A549 (cell line): ENCODE measurements around the gene OR2T3.
"Not testable (repeated sequence)": the region's sequence is repeated elsewhere in the genome, so short reads cannot be mapped to it uniquely, and the experiment has no call there.

Experiments
- FOSL2 ChIP-seq, 2 experiments: fragments of 450-650 bp in 1 of 2; fragments of >200 bp in 1 of 2; sonication (Bioruptor Twin) in 1 of 2; formaldehyde crosslinking; IDR thresholded peaks; 2 replicates each; pipeline versions ENCODE4 v1.5.0 to v1.6.1; 2016 to 2020; ENCODE audit warnings: mild to moderate bottlenecking in 1 of 2, moderate library complexity in 1 of 2
- PHF8 ChIP-seq: fragments of 200-600 bp; sonication (generic); IDR thresholded peaks from 2 replicates; pipeline ENCODE4 v1.6.1; 2016; ENCODE audit warnings: low read depth, mild to moderate bottlenecking, antibody characterized with exemption, moderate library complexity, borderline replicate concordance
- POLR2A ChIP-seq: IDR thresholded peaks from 2 replicates; pipeline ENCODE4 v1.6.1; 2012; ENCODE audit warnings: mild to moderate bottlenecking, low read length
- TF ChIP-seq, protein P1 (sequence below): fragments of 150-350 bp; IDR thresholded peaks from 2 replicates; pipeline ENCODE4 v1.6.1; 2014; ENCODE audit warnings: low read depth, mild to moderate bottlenecking, low read length
- TF ChIP-seq, protein P2 (sequence below): fragments of >200 bp; sonication (Bioruptor Twin); formaldehyde crosslinking; IDR thresholded peaks from 3 replicates; pipeline ENCODE4 v1.5.1; 2016

DNA sequence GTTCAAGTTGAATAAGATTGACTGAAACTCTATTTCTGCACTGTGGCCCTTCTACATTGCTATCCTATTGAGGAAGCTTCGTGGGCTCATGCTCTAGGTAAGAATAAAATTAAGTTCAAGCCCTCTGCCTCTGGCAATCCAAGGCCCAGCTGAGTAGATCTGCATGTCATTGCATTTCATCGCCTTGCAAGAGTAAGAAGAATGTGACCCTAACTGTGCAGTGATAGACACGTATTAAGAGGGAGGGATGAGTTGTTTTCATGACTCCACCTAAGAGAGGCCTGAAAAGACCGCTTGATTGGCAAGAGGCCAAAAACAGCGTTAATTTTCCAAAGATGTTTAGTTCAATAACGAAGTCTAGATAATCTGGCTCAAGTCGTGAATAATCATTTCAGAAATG is 14.0 kb upstream of the OR2T3 start:
- TF ChIP-seq, protein P1, sequence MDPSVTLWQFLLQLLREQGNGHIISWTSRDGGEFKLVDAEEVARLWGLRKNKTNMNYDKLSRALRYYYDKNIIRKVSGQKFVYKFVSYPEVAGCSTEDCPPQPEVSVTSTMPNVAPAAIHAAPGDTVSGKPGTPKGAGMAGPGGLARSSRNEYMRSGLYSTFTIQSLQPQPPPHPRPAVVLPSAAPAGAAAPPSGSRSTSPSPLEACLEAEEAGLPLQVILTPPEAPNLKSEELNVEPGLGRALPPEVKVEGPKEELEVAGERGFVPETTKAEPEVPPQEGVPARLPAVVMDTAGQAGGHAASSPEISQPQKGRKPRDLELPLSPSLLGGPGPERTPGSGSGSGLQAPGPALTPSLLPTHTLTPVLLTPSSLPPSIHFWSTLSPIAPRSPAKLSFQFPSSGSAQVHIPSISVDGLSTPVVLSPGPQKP = not testable (repeated sequence)
- not testable (repeated sequence) for TF ChIP-seq PHF8; FOSL2 (IDR thresholded peaks at IDR 0.05); FOSL2 (CRISPR knock-in tag; IDR thresholded peaks at IDR 0.05); POLR2A
- TF ChIP-seq, protein P2, sequence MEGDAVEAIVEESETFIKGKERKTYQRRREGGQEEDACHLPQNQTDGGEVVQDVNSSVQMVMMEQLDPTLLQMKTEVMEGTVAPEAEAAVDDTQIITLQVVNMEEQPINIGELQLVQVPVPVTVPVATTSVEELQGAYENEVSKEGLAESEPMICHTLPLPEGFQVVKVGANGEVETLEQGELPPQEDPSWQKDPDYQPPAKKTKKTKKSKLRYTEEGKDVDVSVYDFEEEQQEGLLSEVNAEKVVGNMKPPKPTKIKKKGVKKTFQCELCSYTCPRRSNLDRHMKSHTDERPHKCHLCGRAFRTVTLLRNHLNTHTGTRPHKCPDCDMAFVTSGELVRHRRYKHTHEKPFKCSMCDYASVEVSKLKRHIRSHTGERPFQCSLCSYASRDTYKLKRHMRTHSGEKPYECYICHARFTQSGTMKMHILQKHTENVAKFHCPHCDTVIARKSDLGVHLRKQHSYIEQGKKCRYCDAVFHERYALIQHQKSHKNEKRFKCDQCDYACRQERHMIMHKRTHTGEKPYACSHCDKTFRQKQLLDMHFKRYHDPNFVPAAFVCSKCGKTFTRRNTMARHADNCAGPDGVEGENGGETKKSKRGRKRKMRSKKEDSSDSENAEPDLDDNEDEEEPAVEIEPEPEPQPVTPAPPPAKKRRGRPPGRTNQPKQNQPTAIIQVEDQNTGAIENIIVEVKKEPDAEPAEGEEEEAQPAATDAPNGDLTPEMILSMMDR = not testable (repeated sequence)
